Stimulated activated CD8-positive, alpha-beta memory T cell treated with anti-CD3 and anti-CD28 coated beads, Interleukin-7, amount 100 ng/mL, for 1 hour (primary cell): Measurements from ENCODE around the gene TMPRSS3.

Experiments used
- DNase-seq, 2 donors: peaks; one replicate each; pipeline ENCODE4 v3.0.0-alpha.2; 2020; ENCODE audit warnings: low read depth in 2 of 2

The TMPRSS3 gene

DNA sequence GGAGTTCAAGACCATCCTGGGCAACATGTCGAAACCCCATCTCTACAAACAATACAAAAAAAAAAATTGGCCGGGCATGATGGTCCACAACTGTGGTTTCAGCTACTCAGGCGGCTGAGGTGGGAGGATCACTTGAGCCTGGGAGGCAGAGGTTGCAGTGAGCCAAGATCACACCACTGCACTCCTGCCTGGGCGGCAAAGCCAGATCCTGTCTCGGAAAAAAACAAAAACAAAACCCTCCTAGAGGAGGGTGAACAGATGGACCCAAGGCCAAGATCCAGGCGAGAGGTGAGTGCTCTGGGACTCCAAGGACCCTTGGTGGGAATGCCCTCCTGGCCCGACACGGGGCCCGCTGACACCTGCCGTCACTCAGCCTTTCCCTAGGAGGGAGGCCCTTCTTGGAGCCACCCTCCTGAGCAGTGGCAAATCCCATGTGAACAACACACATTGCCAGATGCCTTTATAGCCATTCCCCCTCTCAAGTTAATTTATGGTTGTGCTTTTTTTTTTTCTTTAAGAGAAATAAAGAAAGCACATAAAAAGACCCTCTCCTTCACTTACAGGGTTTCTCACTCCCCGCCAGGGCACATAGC is 45.4 kb downstream of the TMPRSS3 start:
- DNase-seq = no peak

DNA sequence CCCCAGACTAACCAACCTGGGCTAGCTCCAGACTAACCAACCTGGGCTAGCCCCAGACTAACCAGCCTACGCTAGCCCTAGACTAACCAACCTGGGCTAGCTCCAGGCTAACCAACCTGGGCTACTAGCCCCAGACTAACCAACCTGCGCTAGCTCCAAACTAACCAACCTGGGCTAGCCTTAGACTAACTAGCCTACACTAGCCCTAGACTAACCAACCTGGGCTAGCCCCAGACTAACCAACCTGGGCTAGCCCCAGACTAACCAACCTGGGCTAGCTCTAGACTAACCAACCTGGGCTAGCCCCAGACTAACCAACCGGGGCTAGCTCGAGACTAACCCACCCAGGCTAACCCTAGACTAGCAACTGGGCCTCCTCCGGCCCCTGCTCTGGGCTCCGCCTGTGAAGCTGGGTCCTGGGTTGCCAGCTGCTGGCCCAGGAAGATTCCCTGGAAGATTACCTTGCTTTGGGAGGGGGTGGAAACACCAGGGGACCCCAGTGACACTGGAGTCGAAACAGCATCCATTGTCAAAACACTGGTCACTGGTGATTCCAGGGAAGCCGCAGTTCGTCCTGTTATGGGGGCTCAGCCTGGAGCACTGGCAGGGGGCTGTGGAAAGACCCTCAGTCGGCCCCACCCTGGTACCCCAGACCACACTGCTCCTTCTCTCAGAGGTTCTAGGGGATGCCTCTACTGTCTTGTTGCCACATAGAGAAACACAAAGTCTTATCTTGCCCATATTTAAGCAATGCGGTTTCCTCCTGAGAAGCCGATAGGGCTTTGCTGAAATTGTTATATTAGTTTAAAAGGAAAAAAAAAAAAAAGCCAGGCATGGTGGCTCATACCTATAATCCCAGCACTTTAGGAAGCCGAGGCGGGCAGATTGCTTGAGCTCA is 46.2 kb downstream of the TMPRSS3 start:
- no peak for DNase-seq

DNA sequence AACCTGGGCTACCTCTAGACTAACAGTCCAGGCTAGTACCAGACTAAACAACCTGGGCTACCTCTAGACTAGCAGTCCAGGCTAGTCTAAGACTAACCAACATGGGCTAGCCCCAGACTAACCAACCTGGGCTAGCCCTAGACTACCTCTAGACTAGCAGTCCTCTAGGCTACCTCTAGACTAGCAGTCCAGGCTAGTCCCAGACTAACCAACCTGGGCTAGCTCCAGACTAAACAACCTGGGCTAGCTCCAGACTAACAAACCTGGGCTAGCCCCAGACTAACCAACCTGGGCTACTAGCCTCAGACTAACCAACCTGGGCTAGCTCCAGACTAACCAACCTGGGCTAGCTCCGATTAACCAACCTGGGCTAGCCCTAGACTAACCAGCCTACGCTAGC is 47.1 kb downstream of the TMPRSS3 start:
- DNase-seq = no peak

DNA sequence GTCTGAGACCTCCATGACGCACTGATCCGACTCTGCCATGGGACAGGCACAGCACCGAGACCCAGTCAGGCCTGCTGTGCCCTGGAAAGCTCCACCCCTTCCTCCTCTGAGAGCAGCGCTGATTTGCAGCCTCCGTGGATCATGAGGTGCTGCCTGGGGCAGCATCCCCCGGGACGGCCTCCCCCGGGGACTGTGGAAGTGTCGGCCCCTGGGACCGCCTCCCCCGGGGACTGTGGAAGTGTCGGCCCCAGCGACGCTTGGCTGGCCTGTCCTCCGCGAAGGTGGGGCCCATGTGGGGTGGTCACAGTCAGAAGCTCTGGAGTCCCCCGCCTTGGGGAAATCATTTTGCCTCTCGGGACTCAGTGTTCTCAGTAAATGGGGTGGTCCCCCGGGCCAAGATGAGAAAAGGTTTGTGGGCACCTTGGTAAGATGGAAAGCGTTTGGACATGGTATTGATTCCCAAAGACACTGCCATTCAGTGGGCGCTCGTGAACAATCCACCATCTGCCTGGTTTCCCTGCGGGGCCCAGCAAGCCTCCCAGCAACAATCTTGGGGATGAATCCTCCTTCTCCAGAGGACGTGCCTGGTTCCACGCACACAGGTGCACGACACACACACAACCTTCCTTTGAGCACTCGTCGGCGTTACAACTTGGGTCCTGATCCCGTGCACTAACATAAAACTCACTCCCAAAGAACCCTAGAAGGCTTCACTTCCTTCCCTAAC is 48.1 kb downstream of the TMPRSS3 start:
- no peak for DNase-seq

DNA sequence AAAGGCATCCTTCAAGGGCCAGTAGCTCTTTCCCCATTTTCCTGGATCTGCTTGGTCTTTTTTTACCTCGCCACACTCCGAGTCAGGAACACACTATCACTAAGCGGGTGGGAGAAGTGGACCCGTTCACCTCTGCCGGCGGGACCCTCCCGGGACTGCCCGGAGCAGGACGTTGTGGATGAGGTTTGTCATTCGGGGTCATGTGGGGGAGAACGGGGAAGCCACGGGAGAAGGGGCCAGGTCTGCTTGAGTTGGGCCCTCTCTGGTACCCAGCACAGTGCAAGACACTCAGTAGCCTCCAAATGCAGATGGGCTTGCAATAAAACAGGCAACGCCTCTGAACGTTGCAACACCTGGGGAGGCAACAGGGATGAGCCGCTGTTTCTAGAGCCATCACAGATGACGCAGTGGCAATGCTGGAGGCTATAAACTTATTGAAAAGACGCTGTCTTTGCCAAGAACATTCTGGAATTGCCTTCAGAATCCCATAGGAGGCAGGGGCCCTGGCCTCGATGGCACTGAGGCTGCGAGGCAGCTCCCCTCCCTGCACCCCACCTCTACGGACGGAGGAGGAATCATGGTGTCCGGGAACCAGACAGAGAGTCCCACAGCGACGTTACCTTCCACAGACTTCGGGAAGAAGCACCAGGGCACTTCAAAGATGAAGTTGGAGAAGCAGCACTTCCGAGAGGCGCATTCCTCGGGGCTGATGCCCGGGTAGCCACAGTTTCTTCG is 48.8 kb downstream of the TMPRSS3 start:
- DNase-seq = no peak

DNA sequence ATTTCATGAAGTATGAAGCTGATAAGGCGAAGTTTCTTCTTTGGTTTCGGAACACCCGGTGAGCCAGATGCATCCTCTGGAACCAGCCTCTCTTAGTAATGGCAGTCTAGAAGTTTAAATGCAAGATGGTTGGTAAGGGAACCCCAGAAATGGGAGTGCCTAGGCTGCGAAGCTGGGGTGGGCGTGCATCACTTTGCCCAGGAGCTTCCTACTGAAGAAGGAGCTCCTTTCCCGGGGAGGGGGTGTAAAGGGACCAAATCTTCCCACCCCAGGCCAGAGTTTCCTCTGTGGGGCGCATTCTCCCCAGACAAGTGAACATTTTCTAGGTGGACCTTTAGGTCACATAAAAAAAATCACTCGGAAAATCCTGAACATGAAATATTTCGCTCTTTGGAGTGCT is 49.4 kb downstream of the TMPRSS3 start:
- DNase-seq = no peak

DNA sequence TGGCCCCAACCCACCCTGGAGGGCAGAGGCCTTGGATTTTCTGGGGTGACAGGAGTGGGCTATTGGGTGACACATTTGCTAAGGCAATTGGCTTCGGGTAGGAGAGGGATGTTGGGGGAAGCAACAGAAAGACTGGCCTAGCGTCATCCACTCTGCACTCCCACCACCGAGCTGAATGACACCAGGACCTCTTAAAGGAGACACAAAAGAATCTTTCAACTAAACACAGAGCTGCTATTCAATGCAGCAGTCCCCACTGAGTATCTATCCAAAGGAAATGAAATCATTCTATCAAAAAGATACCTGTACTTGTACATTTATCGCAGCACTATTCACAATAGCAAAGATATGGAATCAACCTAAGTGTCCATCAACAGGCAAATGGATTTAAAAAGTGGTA is 51.2 kb downstream of the TMPRSS3 start:
- DNase-seq = no peak

DNA sequence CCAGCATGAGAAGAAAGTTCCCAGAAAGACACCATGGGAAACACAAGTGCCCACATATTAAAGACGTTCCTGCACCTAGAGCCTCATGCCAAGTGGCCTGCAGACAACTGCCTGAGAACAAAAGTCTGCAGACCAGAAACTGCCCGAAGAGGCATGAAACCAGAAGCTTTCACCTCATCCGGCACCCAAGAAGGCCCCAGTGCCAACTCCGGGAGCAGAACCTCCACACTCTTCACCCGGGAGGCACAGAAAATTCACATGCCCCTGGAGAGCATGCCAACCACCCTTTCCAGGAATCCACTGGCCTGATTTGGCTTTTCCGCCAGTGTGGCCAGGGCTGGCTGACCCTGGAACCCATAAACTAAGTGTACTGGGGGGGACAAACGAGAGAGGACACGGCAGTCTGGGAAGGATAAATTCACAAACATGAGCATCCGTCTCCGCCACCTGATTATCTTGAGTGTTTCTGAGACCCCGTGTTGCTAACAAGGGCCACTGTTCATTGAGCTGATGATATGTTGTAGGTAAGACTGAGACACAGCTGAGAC is 51.8 kb downstream of the TMPRSS3 start:
- DNase-seq = no peak

DNA sequence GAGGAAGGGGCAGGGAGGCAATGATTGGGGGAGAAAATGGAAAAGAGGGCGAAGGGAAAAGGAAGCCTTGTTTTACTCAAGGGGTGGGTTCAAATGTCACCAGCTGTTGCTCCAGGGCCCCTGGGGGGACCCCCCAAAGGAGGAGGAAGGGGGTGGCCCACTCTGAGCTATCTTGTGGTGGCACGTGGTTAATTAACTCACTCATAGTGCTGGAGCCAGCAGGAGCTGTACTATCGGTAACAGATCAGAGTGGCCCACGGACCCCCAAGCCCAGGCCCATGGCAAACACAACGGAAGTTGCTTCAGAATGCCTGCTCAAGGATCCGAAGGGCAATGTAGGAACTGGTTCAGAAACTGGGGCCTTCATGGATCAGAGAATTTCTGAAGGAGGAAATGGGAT is 52.3 kb downstream of the TMPRSS3 start:
- no peak for DNase-seq

DNA sequence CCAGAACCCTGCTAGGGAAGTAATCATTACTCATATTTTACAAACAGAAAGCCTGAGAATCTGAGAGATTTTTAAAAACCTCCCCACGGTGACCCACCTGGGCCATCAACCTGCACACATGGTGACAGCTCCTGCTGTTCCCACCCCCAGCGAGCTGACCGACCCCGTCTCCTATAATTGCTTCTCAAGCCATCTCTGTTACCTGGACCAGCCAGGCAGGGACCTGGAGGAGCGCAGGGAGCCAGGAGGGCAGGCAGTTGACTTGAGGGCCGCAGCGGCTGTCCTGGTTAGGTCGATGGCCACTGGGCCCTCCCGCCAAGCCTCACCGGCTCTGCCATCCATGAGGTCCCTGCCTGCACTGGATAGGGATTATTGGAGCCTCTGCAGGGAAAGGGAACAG is 52.8 kb downstream of the TMPRSS3 start:
- DNase-seq = no peak

DNA sequence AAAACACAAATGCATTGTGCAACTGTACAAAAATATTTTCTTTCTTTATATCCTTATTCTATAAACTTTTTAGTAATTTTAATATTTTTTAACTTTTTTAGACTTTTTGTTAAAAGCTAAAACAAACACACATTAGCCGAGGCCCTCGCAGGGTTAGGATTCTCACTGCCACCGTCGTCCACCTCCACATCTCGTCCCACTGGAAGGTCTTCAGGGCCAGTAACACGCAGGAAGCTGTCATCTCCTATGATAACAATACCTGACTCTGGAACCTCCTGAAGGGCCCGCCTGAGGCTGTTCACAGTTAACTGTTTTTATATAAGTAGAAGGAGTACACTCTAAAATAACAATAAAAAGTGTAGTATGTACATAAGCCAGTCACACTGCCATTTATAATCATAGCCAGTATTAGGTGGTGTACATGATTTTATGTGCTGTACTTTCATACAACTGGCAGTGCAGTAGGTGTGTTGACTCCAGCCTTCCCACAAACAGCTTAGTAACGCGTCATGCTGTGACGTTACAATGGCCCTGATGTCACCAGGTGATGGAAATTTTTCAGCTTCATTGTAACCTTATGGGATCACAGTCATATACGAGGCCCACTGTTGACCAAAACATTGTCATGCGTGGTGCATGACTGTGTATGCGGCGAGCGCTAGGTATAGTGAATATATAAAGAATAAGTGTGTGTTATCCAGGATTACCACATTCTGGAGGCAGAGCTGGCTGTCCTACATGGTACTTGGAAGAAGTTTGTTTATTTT is 53.9 kb downstream of the TMPRSS3 start:
- DNase-seq = no peak

DNA sequence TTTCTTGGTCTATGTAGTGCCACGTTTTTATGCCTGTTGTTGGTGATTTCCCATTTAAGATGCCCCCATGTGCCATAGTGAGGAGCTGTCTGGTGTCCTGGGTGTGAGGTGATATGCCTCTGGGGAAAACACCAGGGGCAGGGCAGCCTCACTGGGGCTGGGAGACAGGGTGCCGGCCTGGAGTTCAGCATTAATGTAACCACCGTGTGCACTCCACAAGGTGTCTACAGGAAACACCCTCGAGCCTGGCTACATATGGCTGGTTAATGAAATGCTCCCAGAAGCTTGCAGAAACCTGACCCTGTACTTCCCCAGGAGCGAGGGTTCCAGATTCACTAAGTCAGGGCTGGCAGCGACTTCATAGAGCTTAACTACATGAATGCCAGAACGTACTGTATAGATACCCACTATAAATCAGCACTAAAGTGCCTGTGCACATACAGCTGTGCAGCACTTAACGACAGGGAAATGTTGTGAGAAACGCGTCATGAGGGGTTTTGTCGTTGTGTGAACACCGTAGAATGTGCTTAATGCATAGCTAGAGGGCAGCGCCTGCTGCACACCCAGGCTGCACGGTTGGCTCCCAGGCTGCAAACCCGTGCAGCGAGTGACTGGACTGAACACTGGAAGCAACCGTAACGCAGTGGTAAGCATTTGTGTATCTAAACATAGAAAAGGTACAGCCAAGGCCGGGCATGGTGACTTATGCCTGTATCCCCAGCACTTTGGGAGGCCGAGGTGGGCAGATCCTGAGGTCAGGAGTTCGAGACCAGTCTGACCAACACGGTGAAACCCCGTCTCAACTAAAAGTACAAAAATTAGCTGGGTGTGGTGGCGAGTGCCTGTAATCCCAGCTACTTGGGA is 55.4 kb downstream of the TMPRSS3 start:
- DNase-seq = no peak

DNA sequence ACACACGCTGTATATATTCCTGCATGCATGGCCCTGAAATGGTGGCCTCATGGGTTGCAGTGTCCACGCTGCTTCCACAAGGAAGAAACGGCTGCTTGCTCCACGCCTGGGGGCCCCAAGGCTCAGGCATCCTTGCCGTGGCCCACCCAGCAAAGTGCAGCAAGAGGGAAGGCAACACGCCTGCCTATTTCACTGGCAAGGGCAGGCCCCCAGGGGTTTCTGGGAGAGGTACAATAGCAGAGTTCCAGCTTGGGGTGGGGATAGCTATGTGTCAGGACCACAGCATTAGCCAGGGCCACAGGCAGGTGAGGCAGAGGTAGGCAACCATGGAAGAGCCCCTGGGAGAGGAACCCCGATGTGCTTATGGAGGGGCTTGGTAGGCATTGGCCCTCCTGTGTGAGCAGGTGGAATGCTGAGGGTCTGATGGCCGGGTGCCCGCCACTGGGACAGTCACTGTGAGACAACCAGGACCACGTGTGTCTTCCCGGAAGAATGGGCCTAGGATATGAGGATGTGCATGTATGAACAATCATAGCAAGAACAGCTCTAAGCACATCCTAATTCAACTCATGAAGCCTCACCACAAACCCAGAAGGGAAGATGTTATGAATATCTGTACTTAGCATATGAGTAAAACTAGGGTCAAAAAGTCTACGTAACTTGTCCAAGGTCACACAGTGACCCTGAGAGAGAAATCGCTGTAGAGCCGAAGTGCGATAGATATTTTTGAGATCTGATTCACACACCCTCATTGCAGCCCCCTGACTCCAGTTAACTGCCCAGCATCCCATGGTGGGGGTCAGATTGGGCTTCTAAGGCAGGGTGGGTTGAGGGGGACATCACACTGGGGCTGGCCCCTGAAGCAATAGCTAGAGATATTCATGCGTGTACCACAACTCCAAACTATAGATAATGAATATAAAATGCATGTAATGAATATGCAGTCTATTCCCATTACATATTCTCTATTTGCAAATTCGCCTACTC is 56.8 kb downstream of the TMPRSS3 start:
- no peak for DNase-seq

DNA sequence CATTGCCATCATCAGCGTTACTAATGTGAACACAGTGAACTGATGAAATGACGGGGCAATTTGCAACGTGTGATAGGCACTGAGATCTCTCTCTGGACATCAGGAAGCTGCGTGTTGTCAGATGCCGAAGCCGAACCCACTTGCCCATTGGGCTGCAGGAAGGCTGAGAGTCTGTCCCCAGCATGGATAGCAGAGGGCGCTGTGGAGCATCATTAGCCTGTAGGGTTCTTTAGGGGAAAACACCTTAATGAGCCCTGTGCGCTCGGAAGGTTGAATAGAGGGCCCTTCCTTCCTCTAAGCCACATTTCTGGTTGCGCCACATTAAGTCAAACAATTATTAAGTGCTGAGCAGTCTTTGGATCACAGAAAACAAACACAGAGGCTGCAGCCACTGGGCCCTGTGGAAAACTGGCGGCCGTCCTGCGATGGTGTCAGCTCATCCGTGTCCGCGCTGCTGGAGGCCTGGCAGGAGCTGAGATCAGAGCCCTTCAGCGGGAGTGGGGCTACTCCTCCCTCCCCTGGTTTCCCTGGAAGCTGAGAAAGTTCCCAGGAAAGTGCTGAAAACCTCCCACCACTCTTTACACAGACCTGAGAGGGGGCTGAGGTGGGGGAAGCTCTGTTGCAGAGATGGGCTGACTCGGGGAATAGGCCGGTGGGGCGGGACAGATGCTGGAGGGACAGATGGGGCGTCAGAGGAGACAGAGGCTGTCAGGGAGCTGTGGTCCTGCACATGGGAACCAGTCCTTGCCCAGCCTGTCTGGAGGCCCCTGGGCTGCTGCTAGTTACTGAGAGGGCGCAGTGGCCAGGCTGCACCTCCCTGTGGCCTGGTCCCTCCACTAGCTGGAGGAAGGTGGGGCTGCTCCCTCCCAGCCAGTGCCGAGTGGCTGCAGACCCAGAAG is 57.8 kb downstream of the TMPRSS3 start:
- peak; percentile 51 to 77 for DNase-seq

DNA sequence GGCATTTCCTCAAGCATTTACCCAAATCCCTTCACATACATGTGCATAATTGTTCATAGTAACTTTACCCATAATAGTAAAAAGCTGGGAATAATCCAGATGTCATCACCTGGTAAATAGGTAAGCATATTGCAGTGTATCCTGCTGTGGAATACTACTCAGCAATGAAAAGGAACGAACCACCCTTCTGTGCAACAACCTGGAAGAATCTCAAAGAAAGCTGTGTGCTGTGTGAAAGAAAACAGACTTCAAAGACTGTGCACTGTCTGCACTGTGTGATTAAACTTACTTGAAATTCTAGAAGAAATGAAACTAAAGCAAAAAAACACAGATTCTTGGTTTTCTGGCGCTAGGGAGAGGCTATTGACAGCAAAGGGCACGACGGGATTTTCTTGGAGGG is 58.6 kb downstream of the TMPRSS3 start:
- no peak for DNase-seq

DNA sequence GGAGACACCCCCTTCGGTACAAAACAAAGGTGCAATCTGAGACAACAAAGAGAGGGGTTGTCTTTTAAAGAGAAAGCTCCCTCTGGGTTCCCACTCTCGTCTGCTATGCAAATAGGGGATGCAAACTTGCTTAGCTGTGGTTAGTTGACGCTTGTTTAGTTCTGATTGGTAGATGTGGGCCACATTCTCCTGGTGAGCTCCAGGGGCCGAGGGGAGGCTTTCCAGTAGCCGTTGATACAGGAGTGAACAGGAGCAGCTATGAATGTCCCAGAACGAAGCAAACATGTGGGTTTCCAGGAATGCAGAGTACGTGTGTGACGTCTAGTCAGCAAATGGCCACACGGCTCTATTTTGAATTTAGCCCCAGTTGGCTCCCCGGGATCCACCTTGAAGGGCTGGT is 59.8 kb downstream of the TMPRSS3 start:
- no peak for DNase-seq

DNA sequence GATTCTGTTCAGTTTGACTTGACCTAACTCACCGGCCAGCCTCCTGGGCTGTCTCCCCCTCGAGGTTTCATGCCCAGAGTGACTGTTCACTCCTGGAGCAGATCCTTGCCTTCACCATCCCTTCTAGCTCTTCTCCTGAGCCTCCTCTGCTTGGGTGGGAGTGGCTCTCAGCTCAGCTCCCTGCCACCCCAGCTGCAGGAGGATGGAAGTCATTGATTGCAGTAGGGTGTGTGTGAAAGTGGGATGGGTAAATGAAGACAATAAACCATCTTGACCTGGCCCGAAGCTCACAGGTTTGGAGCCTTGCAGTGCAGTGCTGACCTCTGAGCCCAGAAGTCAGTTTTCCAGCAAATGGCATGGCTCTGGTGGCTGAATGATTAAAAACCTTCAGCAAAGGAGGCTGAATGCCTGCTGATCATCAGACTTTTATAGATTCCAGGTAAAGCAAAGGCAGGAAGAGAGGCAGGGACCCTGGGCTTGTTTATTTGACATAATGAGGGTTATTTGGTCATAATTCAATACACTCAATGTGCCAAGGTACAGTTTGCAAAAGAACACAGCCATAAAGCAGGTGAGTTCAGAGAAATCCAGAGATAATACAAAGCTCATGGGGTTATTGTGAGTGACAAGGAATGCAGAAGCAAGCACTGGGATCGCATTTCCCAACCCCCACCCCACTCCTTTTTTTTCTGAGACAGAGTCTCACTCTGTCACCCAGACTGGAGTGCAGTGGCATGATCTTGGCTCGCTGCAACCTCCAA is 63.1 kb downstream of the TMPRSS3 start:
- DNase-seq = no peak
